Measurements from ENCODE around the gene ZCCHC7.
"Not testable (repeated sequence)": the region's sequence is repeated elsewhere in the genome, so short reads cannot be mapped to it uniquely, and the experiment has no call there.

Gene ZCCHC7

GRCh38 chr9:37198831-37199230 is 78.5 kb downstream of the ZCCHC7 start:
- TF ChIP-seq CTCF (IDR thresholded peaks at IDR 0.05; ENCODE audit: insufficient read depth, low read depth, low read length, missing control alignments), result no peak
- peak; percentile 30 for DNase-seq (ENCODE audit: low read depth)

GRCh38 chr9:37200433-37201005 is 80.1 kb downstream of the ZCCHC7 start:
- TF ChIP-seq CTCF (IDR thresholded peaks at IDR 0.05; ENCODE audit: insufficient read depth, low read depth, low read length, missing control alignments), result no peak
- no peak overlapping the region for H3K4me3 ChIP-seq (ENCODE audit: low read depth, low read length)
- no peak for DNase-seq (ENCODE audit: low read depth)

More at GRCh38 chr9:37198831-37199230, 78.5 kb downstream of the ZCCHC7 start:
- no peak overlapping the region for H3K4me3 ChIP-seq (ENCODE audit: low read depth, low read length)

GRCh38 chr9:37201581-37201980 is 81.2 kb downstream of the ZCCHC7 start:
- H3K4me3 ChIP-seq (ENCODE audit: low read depth, low read length), result no peak overlapping the region
- DNase-seq (ENCODE audit: low read depth), result no peak
- no peak for TF ChIP-seq CTCF (IDR thresholded peaks at IDR 0.05; ENCODE audit: insufficient read depth, low read depth, low read length, missing control alignments)

GRCh38 chr9:37202091-37202490 is 81.7 kb downstream of the ZCCHC7 start:
- no peak overlapping the region for H3K4me3 ChIP-seq (ENCODE audit: low read depth, low read length)
- no peak for TF ChIP-seq CTCF (IDR thresholded peaks at IDR 0.05; ENCODE audit: insufficient read depth, low read depth, low read length, missing control alignments)
- no peak for DNase-seq (ENCODE audit: low read depth)

- not testable (repeated sequence) for DNase-seq (ENCODE audit: low read depth); H3K4me3 ChIP-seq (ENCODE audit: low read depth, low read length)
Observed at GRCh38 chr9:37203456-37203855, 83.1 kb downstream of the ZCCHC7 start.

- DNase-seq (ENCODE audit: low read depth), result no peak
- no peak overlapping the region for H3K4me3 ChIP-seq (ENCODE audit: low read depth, low read length)
- no peak for TF ChIP-seq CTCF (IDR thresholded peaks at IDR 0.05; ENCODE audit: insufficient read depth, low read depth, low read length, missing control alignments)
Observed at GRCh38 chr9:37206121-37206620, 85.8 kb downstream of the ZCCHC7 start.

GRCh38 chr9:37209431-37210386 is 89.3 kb downstream of the ZCCHC7 start:
- DNase-seq (ENCODE audit: low read depth), result peak; percentile 37
- peak overlapping the region; percentile 10; the same call in 1 of the 2 replicates for H3K4me3 ChIP-seq (ENCODE audit: low read depth, low read length)
- no peak for TF ChIP-seq CTCF (IDR thresholded peaks at IDR 0.05; ENCODE audit: insufficient read depth, low read depth, low read length, missing control alignments)
